Measurements from ENCODE around the gene CDH4. TPM values are rescaled to one million over a fixed set of nuclear protein-coding genes. Genes with fewer than 3 reads are reported as not detected.

The CDH4 gene
- polyA plus RNA-seq, 1 donor (not counting 4 experiments of a cell fraction or from before 2014, with no cell fraction given) = 2.2 TPM

- H4K20me1 ChIP-seq (ENCODE audit: control insufficient read depth, extremely low read depth, insufficient read depth, low read length) = no peaks in the 10 kb centered on the region
- no peaks in the 10 kb centered on the region for H3K79me2 ChIP-seq (ENCODE audit: control insufficient read depth, insufficient read depth, low read length)
- no peak for FAIRE-seq
- H3K9me3 ChIP-seq (ENCODE audit: control insufficient read depth, low read depth, low read length) = no peaks in the 10 kb centered on the region
- dilution Hi-C loops (cut with MboI; ENCODE audit: extremely low pct_ligation_motif_present, low sequenced_read_pairs) = no loop called here
- no peak overlapping the region for H3K9ac ChIP-seq (ENCODE audit: control insufficient read depth, extremely low read depth, insufficient read depth, low read length)
- no peak overlapping the region for H3K27ac ChIP-seq (ENCODE audit: control insufficient read depth, insufficient read depth, low read length)
- TF ChIP-seq CTCF (optimal IDR thresholded peaks at IDR 0.05 in 1 of 3, IDR thresholded peaks at IDR 0.05 in 1 of 3, conservative IDR thresholded peaks at IDR 0.05 in 1 of 3; ENCODE audit: extremely low read depth in 1 of 3, insufficient read depth in 2 of 3, low read length in 3 of 3) (no peak), EZH2 (IDR thresholded peaks at IDR 0.05; ENCODE audit: low read length) (no peak)
- no peaks in the 10 kb centered on the region for H3K4me1 ChIP-seq (ENCODE audit: control insufficient read depth, extremely low read depth, insufficient read depth, low read length)
- no peak for DNase-seq (ENCODE audit: low read depth, low spot score)
- H3K9me1 ChIP-seq (ENCODE audit: control insufficient read depth, extremely low read depth, insufficient read depth, low read length) = no peaks in the 10 kb centered on the region
- H3K36me3 ChIP-seq (ENCODE audit: control insufficient read depth in 2 of 2, extremely low read depth in 1 of 2, insufficient read depth in 2 of 2, low read length in 2 of 2) = peaks cover 0 to 4% of the 10 kb centered on the region in 2 experiments
- H3K4me2 ChIP-seq (ENCODE audit: control insufficient read depth, extremely low read depth, insufficient read depth, low read depth, low read length) = no peak overlapping the region
- no peak overlapping the region for H3K4me3 ChIP-seq (ENCODE audit: control insufficient read depth in 2 of 3, extremely low read depth in 1 of 3, insufficient read depth in 2 of 3, low read depth in 1 of 3, low read length in 3 of 3)
- no peaks in the 10 kb centered on the region for H3K27me3 ChIP-seq (ENCODE audit: control insufficient read depth, extremely low read depth, insufficient read depth, low read length)
- no peak overlapping the region for H2AFZ ChIP-seq (ENCODE audit: control insufficient read depth, low read length)
Observed at GRCh38 chr20:61419010-61419409, 166.9 kb downstream of the CDH4 start.

GRCh38 chr20:61419501-61419900 is 167.4 kb downstream of the CDH4 start:
- Histone ChIP-seq H3K9me3 (ENCODE audit: control insufficient read depth, low read depth, low read length) (no peaks in the 10 kb centered on the region), H3K36me3 (ENCODE audit: control insufficient read depth in 2 of 2, extremely low read depth in 1 of 2, insufficient read depth in 2 of 2, low read length in 2 of 2) (peaks cover 0 to 9% of the 10 kb centered on the region in 2 experiments), H3K27me3 (ENCODE audit: control insufficient read depth, extremely low read depth, insufficient read depth, low read length) (no peaks in the 10 kb centered on the region), H3K4me3 (ENCODE audit: control insufficient read depth in 2 of 3, extremely low read depth in 1 of 3, insufficient read depth in 2 of 3, low read depth in 1 of 3, low read length in 3 of 3) (no peak overlapping the region), H3K79me2 (ENCODE audit: control insufficient read depth, insufficient read depth, low read length) (no peaks in the 10 kb centered on the region), H3K9me1 (ENCODE audit: control insufficient read depth, extremely low read depth, insufficient read depth, low read length) (no peaks in the 10 kb centered on the region), H4K20me1 (ENCODE audit: control insufficient read depth, extremely low read depth, insufficient read depth, low read length) (no peaks in the 10 kb centered on the region), H3K4me2 (ENCODE audit: control insufficient read depth, extremely low read depth, insufficient read depth, low read depth, low read length) (no peak overlapping the region), H3K4me1 (ENCODE audit: control insufficient read depth, extremely low read depth, insufficient read depth, low read length) (no peaks in the 10 kb centered on the region), H3K9ac (ENCODE audit: control insufficient read depth, extremely low read depth, insufficient read depth, low read length) (no peak overlapping the region), H3K27ac (ENCODE audit: control insufficient read depth, insufficient read depth, low read length) (no peak overlapping the region), H2AFZ (ENCODE audit: control insufficient read depth, low read length) (no peak overlapping the region)
- FAIRE-seq (no peak), DNase-seq (ENCODE audit: low read depth, low spot score) (no peak)
- dilution Hi-C loops (cut with MboI; ENCODE audit: extremely low pct_ligation_motif_present, low sequenced_read_pairs) = no loop called here
- no peak for TF ChIP-seq CTCF (optimal IDR thresholded peaks at IDR 0.05 in 1 of 3, IDR thresholded peaks at IDR 0.05 in 1 of 3, conservative IDR thresholded peaks at IDR 0.05 in 1 of 3; ENCODE audit: extremely low read depth in 1 of 3, insufficient read depth in 2 of 3, low read length in 3 of 3)
- no peak for TF ChIP-seq EZH2 (IDR thresholded peaks at IDR 0.05; ENCODE audit: low read length)

Data from keratinocyte (primary cell).